NCI-H774 (cell line): Measurements from ENCODE around the gene SORT1.
A peak's percentile ranks its signal among the peaks of the same experiment; 100 is the strongest.
"Not testable (repeated sequence)": the region's sequence is repeated elsewhere in the genome, so short reads cannot be mapped to it uniquely, and the experiment has no call there.

Experiments
- DNase-seq: peaks from one replicate; lab custom pipeline; 2025; lab: John Stamatoyannopoulos, UW

The SORT1 gene

GRCh38 chr1:109298666-109299557, 98.8 kb downstream of the SORT1 start:
- DNase-seq: no peak

DNA sequence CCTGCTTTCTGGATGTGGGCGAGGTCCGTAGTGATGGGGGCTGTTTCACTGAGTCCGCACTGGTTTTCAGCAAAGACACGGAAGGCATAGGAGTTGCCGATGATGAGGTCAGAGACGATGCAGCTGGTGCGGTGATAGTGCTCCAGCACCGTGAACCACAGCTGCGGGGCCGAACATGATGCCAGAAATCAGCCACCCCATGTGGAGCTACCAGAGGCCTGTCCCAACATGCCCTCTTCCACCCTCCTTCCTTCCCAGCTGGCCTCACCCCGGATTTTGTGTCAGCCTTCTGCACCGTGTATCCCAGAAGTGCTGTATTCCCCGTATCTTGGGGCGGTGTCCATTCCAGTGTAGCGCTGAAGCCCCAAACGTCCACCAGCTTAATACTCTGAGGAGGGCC, 100.9 kb downstream of the SORT1 start:
- DNase-seq: no peak

GRCh38 chr1:109295712-109296415, 101.9 kb downstream of the SORT1 start:
- no peak for DNase-seq

DNA sequence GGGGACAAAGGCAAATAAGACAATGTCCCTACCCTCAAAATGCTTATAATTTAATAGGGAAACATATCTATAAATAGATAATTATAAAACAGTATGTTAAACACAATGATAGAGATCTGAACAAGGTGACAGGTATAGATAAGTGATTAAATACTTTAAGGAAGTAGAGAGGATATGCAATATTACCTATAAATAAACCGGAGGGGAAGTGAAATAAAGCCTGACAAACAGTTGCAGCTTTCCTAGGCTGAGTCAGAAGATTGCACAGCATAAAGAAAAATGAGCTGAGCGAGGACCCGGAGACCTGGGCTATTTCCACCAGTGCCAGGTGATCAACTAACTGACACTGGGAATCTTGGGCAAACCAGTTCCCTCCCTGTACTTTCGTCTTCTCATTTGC, 103.2 kb downstream of the SORT1 start:
- DNase-seq: no peak

DNA sequence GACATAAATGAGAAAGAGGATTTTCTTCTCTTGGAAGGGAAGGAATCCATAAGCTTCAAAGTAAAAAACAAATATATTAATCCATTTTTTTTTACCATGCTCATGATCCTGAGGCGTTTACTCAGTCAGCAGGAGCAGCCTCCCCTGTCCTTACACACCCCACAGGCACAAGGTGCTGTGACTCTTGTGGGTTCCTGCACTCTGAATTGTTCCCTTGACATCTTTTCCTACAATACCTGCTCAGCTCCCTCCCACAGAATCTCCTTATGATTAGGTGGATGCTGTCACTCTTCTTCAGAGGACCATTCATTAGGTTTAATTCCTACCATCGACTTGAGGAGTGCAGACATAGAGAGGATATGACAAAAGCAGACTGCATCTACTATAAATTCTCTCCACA, 104.7 kb downstream of the SORT1 start:
- DNase-seq: no peak

DNA sequence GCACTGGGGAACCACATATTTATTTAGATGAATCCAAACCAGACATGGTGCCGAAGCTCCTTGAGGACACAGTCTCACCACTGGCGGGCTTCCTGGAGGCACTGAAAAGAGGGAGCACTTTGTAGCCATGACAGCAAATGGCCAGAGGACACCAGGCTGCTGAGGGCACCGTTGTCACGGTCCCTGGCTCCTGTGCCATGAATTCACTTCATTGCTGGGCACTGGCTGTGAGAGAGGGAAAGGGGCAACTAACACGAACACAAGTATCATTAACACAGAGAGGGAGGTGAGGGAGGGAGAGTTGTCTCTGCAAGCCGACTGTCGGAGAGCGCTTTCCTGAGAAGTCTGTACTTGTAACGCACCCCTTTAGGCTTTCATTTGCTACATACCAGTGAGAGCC, 105.4 kb downstream of the SORT1 start:
- no peak for DNase-seq

DNA sequence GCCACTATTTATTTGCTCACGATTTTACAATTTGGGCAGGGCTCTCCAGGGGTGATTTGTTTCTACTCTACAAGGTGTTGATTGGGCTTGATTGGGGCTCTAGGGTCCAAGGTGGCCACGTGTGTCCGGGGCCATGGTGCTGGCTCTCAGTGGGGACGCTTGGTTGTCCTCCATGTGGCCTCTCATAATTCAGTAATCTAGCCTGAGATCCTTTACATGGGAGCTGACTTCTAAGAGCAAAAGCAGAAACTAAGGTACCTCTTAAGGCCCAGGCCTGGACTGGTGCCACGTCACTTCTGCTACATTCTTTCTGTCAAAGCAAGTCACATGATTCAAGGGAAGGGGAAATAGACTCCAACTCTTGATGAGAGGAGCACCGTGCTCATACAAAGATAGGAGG, 106.7 kb downstream of the SORT1 start:
- DNase-seq: no peak

- no peak for DNase-seq
Observed at GRCh38 chr1:109290137-109290536, 107.6 kb downstream of the SORT1 start.

DNA sequence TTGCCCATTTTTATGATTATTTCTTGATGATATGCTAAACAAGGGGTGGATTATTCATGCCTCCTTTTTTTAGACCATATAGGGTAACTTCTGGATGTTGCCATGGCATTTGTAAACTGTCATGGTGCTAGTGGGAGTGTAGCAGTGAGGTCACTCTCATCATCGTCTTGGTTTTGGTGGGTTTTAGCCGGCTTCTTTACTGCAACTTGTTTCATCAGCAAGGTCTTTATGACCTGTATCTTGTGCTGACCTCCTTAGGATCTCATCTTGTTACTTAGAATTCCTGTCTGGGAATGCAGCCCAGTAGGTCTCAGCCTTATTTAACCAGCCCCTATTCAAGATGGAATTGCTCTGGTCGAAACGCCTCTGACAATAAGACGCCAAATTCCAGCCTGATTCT, 111.0 kb downstream of the SORT1 start:
- DNase-seq: not testable (repeated sequence)

DNA sequence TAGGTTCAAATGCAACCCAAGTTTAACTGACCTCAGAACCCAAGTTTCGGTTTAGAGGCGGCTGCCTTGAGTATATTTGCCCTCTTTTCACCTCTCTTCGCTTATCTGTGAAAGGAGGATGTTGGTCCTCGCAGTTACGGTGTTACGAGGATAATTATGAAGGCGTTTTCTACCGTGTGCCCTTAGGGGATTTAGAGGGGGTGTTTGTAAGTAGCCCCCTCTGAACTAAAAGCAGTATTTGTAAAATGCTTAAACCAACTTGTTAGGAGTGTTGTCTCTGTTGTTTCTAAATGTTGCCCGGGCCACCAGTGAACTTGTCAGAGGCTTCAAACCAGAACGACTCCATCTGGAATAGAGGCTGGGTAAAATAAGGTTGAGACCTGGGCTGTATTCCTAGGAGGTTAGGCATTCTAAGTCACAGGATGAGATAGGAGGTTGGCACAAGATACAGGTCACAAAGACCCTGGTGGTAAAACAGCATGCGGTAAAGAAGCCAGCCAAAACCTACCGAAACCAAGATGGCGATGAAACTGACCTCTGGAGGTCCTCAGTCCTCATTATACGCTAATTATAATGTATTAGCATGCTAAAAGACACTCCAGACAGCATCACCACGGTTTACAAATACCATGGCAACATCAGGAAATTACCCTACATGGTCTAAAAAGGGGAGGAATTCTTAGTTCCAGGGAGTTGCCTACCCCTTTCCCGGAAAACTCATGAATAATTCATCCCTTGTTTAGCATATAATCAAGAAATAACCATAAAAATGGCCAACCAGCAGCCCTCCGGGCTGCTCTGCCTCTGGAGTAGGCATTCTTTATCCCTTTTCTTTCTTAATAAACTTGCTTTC, 113.7 kb downstream of the SORT1 start:
- no peak for DNase-seq

- DNase-seq: peak; percentile 94
Observed at GRCh38 chr1:109282952-109283747, 114.6 kb downstream of the SORT1 start, which contains the start of gene PSRC1. Gene PSRC1 (minus strand): TSS chr1:109283145.

- DNase-seq: no peak
Observed at GRCh38 chr1:109282497-109282951, 115.2 kb downstream of the SORT1 start.

DNA sequence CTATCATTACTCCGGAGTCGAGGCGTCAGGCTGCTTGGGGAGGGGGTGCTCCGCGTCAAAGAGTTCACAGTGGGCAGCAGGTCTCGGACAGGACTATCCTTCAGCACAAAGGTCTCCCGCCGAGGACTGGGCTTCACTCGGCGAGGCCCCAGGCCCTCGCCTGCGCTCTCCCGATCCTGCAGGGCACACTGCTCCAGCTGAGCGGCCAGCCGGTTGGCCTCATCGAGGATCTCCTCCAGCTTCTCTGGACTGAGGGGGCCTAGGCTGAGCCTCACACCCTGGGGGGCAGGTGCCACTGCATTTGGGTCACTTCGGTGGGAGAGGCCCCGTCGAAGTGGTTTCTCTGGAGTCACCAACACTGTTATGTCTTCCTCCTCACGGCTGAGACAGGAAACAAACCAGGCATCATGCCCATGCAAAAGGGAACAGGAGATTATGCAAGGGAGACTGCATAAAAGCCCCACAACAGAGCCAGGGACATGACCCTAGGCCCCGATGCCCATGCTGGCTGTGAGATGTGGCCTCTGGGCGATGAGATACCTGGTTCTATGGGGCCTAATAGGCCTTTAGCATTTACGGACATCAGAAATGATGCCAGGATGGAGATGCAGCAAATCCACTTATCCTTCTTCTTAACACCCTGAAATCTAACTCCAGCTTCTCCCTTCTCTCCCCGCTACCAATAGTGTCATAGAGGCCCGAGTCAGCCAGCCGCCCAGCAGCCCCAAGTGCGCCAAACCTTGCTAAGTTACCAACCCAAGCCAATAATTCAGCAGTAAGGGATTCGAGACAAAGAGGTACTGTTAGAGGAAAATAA, 115.8 kb downstream of the SORT1 start:
- DNase-seq: no peak

GRCh38 chr1:109280862-109281261, 116.9 kb downstream of the SORT1 start:
- DNase-seq: no peak

DNA sequence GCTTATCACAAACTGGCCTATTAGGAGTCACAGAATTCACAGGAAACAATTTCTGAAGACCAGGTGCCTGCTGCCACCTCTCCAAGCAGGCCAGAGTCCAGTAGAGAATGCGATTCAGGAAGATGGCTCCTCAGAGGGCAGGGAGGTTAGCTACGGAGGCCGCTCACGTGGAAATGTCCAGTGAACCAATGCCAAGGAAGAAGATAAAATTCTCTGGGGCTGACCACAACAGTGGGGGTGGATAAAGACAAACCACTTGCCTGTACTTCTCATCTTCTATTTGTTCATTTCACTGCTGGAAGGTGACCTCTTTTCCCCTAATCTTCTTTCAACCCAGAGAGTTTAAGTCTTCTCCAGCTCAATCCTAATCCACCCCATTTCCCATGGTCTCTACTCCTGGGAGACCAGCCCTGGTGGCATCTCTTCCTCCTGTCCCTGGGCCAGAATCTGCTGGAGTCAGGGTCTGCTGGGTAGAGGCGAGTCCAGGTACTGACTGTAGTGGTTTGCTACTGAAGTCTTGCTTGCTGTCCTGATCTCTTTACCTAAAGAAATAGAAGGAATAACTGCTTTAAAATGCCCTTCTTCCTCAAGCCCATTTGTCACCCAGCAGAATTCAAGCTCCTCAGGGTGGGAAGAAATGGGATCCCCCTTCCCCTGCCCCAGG, 118.0 kb downstream of the SORT1 start:
- DNase-seq: no peak

GRCh38 chr1:109277434-109278204, 120.1 kb downstream of the SORT1 start:
- peak; percentile 33 for DNase-seq

DNA sequence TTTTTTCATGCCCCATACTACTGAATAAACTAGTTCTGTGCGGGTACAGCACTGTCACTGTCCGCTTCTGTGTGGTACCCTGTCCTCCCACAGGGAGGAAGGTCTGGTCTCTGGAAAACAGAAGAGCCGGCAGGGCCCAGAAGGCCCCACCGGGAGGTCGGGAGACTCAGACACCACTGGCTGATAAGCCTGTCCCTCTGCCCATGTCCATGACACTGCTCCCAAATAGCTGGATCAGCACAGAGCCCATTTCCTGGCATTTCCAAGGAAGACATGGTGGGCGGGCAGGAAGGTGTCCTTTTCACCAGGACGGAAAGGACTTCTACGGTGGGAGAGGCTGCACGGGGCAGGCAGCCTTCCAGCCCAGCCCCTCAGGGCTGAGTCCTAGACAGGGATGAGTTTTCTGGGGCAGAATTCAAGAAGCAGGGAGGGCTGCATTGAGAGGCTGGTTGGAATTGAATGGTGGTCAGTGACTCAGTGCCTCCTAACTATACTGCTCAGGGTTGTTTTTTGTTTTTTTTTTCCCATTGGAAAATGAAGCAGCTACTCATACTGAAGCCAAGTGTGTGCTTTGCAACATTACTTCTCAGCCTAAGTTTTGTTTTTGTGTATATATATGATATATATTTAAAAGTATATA, 121.9 kb downstream of the SORT1 start:
- no peak for DNase-seq
